GM08714 (cell line): ENCODE data around the gene CBLIF.
"Not testable (repeated sequence)": the region's sequence is repeated elsewhere in the genome, so short reads cannot be mapped to it uniquely, and the experiment has no call there.

Experiments used
- H3K4me3 ChIP-seq: fragments of 200-500 bp; sonication (Bioruptor generic); 2 replicates; pipeline ENCODE4 v1.5.1; 2014; ENCODE audit warnings: mild to moderate bottlenecking, low read length, inconsistent platforms
- ZNF274 ChIP-seq: IDR thresholded peaks from 2 replicates; pipeline ENCODE4 v1.6.1; 2012; ENCODE audit warnings: mild to moderate bottlenecking, low read depth, low read length

Gene CBLIF

DNA sequence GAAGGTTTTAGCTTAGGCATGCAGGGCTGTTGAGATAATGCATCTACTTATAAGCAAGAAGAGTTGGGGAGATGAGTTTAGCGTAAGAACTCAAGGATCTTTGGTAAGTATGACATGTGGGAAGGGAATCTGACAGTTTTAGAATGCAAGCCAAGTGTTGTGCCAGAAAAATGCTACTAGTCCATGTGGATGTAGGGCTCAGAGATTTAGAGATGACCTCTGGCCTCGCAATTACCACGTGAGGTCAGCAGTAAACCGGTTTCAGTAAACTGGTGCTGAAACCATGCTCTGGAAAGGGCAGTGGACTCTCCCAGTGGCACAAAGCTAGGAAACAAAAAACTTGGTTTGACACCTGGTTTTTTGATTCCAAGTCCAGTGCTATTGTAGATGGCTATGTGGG, 53.7 kb downstream of the CBLIF start:
- no peak overlapping the region for H3K4me3 ChIP-seq
- TF ChIP-seq ZNF274, result no peak

GRCh38 chr11:59787816-59788215, 57.5 kb downstream of the CBLIF start:
- H3K4me3 ChIP-seq, result no peak overlapping the region
- TF ChIP-seq ZNF274, result no peak

- H3K4me3 ChIP-seq, result no peak overlapping the region
- TF ChIP-seq ZNF274, result no peak
These were observed 58.1 kb downstream of the CBLIF start for GRCh38 chr11:59787255-59787588.

GRCh38 chr11:59785818-59786217, 59.5 kb downstream of the CBLIF start:
- no peak overlapping the region for H3K4me3 ChIP-seq
- no peak for TF ChIP-seq ZNF274

DNA sequence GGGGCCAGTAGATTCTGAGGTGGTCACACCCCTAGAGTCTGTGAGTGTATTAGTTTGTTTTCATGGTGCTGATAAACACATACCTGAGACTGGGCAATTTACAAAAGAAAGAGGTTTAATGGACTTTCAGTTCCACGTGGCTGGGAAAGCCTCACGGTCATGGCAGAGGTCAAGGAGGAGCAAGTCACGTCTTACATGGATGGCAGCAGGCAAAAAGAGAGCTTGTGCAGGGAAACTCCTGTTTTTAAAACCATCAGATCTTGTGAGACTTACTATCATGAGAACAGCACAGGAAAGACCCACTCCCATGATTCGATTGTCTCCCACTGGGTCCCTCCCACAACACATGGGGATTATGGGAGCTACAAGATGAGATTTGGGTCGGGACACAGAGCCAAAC, 60.9 kb downstream of the CBLIF start:
- not testable (repeated sequence) for H3K4me3 ChIP-seq

- no peak for TF ChIP-seq ZNF274
These were observed 61.6 kb downstream of the CBLIF start for GRCh38 chr11:59783632-59784090.

DNA sequence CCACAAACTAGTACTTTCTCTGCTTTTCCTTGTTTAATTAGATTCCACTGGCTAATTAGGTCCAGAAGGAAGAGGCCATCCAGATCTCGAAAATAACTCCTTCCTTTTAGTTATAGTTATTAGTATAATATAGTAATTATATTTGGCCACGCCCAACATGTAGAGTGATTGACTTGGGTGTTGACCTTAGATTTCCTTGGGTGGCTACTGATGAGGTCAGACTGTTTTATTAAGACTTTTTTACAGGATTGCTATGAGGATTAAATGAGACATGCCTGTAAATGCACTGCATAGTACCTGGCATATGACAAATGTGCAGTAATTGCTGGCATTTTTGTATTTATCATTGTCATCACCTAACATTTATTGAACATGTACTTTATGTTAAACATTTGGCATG, 63.2 kb downstream of the CBLIF start:
- no peak overlapping the region for H3K4me3 ChIP-seq
- TF ChIP-seq ZNF274, result no peak

More at GRCh38 chr11:59783632-59784090, 61.6 kb downstream of the CBLIF start:
- no peak overlapping the region for H3K4me3 ChIP-seq

DNA sequence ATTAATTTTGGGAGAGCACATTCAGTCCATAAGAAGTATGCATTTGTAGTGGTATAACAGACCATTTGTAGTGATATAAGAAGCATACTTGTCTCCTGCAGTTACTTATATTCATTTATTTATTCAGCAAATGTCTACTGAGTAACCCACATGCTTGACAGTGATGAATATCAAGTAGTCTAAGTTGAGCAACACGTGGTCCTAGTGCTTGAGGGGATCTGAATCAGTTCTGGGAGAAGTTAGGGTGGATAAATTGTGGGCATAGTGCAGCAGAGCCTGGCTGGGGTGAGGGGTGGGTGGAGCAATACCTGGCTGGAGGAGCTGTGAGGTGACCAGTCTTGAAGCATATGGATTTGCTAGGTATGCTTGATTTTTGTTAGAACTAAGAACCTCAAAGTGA, 65.8 kb downstream of the CBLIF start:
- no peak for TF ChIP-seq ZNF274
- H3K4me3 ChIP-seq, result no peak overlapping the region
